RWPE1 (cell line): ENCODE measurements around the gene DEDD.

Source experiments
- CTCF ChIA-PET: fragments of 350-600 bp; sonication (Branson Sonifier 250); formaldehyde crosslinking; extraction: SDS; loops from one replicate; lab custom pipeline; 2021; lab: Yijun Ruan, JAX
- POLR2A ChIA-PET: fragments of 400-600 bp; formaldehyde crosslinking; extraction: SDS; loops from one replicate; lab custom pipeline; 2020; ENCODE audit warnings: antibody characterized with exemption; ENCODE audit not compliant: low non-redundant PET; lab: Yijun Ruan, JAX
- DNase-seq: peaks from one replicate; pipeline ENCODE4 v3.0.0; 2012; ENCODE audit warnings: low spot score
- H3K27ac ChIP-seq: fragments of 450-650 bp; 2 replicates; pipeline ENCODE4 v1.5.1; 2017
- TF ChIP-seq, protein P1 (sequence below): fragments of 450-650 bp; conservative IDR thresholded peaks from 2 replicates; pipeline ENCODE4 v1.5.1; 2017; ENCODE audit warnings: low read depth, mild to moderate bottlenecking

Gene DEDD

DNA sequence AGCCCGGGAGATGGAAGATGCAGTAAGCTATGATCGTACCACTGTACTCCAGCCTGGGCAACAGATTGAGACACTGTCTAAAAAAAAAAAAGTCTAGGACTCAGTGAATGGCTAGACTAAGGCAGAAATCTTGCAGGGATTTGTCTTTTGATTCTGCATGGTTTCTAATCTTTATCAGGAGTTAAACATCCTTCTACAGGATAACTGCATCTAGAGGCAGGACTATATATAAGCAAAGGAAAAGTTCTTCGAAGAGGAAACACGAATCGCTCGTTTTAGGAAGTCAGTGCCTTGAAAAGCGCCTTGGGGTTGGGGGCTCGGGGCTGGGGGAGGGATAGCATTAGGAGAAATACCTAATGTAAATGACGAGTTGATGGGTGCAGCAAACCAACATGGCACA is 20.7 kb upstream of the DEDD start:
- CTCF ChIA-PET: interaction anchor here (0.6 kb wide), 2 partner anchors 19 to 170 kb away, joined by 3 to 4 read pairs; no protein-coding TSS in a partner anchor
- POLR2A ChIA-PET: interaction anchor here (0.5 to 2.0 kb wide), 3 partner anchors 13 to 27 kb away, joined by 3 to 6 read pairs (median 4); partner anchors contain the start of gene PPOX
- TF ChIP-seq, protein P1, sequence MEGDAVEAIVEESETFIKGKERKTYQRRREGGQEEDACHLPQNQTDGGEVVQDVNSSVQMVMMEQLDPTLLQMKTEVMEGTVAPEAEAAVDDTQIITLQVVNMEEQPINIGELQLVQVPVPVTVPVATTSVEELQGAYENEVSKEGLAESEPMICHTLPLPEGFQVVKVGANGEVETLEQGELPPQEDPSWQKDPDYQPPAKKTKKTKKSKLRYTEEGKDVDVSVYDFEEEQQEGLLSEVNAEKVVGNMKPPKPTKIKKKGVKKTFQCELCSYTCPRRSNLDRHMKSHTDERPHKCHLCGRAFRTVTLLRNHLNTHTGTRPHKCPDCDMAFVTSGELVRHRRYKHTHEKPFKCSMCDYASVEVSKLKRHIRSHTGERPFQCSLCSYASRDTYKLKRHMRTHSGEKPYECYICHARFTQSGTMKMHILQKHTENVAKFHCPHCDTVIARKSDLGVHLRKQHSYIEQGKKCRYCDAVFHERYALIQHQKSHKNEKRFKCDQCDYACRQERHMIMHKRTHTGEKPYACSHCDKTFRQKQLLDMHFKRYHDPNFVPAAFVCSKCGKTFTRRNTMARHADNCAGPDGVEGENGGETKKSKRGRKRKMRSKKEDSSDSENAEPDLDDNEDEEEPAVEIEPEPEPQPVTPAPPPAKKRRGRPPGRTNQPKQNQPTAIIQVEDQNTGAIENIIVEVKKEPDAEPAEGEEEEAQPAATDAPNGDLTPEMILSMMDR: no peak
- no peak for DNase-seq
- H3K27ac ChIP-seq: no peak overlapping the region

DNA sequence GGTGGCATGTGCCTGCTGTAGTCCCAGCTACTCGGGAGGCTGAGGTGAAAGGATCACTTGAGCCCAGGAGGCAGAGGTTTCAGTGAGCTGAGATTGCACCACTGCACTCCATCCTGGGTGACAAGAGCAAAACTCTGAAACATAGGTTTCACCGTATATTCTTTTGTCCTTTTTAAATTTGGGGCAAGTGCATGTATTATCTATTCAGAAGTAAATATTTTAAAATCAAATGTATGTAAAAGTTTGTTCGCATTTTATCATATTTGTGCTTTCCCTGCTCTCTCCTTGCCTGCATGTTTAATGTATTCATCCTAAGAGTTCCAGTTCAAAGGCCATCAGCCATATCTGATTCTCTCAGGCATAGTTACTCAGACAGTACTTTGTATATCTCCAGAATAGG is 13.4 kb upstream of the DEDD start:
- TF ChIP-seq, protein P1: no peak
- no peak overlapping the region for H3K27ac ChIP-seq
- POLR2A ChIA-PET: no interaction called here
- no peak for DNase-seq
- CTCF ChIA-PET: interaction anchor here (1.0 kb wide), 1 partner anchor 311 kb away, joined by 3 read pairs; no protein-coding TSS in a partner anchor

DNA sequence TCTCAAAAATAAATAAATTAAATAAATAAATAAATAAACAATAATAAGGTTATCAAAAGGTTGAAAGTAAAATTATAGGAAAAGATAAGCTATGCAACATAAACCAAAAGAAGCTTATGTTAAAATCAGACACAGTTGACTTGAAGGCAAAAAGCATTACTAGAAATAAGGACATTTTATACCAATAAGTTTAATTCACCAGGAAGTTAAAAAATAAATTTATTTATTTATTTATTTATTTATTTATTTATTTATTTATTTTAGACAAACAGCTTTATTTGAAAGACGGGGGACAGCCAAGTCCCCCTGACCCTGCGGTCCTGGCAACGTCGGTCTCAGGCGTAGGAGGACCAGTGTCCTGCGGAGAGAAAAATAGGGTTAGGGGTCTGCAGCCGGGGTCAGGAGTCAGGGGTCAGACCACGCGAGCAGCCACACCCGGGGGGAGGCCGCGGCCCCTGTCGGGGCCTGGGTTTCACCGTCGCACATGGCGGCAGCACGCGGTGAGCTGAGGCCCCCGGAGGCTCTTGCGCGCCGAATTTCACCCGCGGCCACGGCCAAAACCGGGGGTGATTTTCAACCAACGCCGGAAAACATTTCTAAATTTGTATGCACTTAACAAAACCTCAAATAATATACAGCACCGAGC is 8.4 kb upstream of the DEDD start:
- no peak overlapping the region for H3K27ac ChIP-seq
- no peak for DNase-seq
- TF ChIP-seq, protein P1: no peak
- POLR2A ChIA-PET: no interaction called here
- CTCF ChIA-PET: interaction anchor here (0.6 to 0.7 kb wide), 5 partner anchors 20 to 1662 kb away, joined by 3 to 4 read pairs (median 3); no protein-coding TSS in a partner anchor

DNA sequence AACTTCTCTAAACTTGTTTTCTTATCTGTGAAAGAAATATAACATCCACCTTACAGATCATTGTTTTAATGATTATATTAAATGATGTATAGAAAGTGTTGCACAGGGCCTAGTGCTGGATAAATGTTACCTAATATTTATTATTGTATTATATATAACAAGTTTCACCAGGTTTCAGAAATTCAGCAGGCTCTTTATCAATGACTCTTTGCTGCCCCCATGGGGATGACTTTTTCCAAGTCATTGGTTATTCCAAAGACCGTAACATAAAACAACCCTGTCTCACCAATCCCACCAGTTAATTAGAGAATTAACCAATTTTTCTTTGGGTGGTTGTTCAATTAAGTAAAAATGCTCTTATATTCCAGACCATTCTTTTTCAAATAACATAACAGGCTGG is 7.3 kb upstream of the DEDD start:
- ChIA-PET POLR2A (no interaction called here), CTCF (interaction anchor here (0.7 to 1.0 kb wide), 3 partner anchors 68 to 305 kb away, joined by 3 to 4 read pairs (median 3); no protein-coding TSS in a partner anchor)
- H3K27ac ChIP-seq: no peak overlapping the region
- peak; percentile 64 for DNase-seq
- TF ChIP-seq, protein P1: peak; percentile 67

DNA sequence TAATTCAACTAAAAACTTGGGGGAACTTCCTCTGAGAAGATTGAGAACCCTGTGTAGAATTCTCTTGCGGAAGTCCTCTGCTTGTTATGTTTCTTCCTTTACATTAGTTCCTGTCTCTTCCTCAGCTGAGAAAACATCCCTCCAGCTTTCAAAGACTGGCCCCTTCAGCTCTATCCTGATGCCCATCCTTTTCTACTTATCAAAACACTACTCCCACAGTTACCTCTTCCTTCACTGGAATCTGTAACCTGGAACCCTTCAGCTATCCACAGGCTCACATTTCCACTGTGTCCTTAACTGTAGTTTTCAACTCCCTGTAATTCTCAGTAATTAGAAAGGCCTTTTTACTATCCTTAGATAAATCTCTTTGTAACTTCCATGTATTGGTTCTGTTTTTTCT is 6.0 kb upstream of the DEDD start:
- H3K27ac ChIP-seq: no peak overlapping the region
- ChIA-PET POLR2A (no interaction called here), CTCF (interaction anchor here (0.6 kb wide), 1 partner anchor 30 kb away, joined by 3 read pairs; no protein-coding TSS in a partner anchor)
- TF ChIP-seq, protein P1: no peak
- no peak for DNase-seq

DNA sequence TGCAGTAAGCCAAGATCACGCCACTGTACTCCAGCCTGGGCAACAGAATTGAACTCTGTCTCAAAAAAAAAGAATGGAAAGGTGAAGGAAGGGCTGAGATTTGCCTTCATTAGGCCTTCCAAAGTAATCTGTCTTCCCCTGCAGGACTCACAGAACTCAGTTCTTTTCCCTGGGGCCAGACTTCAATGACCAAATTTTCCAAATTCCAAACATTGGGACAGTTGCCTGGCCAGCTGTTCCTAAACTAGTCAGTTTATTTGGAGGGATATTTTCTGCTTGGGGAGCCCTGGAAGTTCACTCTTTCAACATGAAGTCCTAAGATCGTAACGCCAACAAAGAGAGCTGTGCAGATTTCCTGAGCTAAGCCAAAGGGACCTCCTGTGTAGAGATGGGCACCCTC is 5.4 kb upstream of the DEDD start:
- DNase-seq: no peak
- H3K27ac ChIP-seq: no peak overlapping the region
- TF ChIP-seq, protein P1: no peak
- ChIA-PET POLR2A (no interaction called here), CTCF (no interaction called here)
